Measurements from ENCODE around the gene SRR.

Gene SRR

GRCh38 chr17:2362416-2362815 lies 58.7 kb downstream of the SRR start:
- no peak for TF ChIP-seq TAF1 (IDR thresholded peaks at IDR 0.05; ENCODE audit: borderline replicate concordance, insufficient read depth, low read length)
- no peak for TF ChIP-seq REST (IDR thresholded peaks at IDR 0.05; ENCODE audit: insufficient read depth in 1 of 2, low read depth in 2 of 2, low read length in 2 of 2)
- TF ChIP-seq FOXP2 (optimal IDR thresholded peaks at IDR 0.05; ENCODE audit: borderline replicate concordance, extremely low read depth, extremely low read length, insufficient read depth): no peak

DNA sequence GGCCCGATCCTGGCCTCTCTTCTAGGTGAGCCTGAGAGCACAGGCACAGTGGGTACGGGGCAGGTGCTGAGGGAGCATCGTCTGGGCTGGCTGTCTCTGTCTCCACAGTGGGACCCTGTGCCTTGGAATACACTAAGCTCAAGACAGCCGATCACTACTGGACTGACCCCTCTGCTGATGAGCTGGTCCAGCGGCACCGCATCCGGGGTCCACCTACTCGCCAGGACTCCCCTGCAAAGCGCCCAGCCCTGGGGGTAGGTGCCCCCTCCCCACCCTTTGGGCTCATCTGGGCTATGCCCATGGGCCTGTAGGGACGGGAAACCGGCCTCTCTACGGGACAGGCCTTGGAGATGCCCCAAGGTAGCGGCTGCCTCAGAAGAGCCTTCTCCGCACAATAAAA lies 59.1 kb downstream of the SRR start:
- TF ChIP-seq SIN3A (IDR thresholded peaks at IDR 0.05; ENCODE audit: borderline replicate concordance, insufficient read depth, low read length): no peak
- no peak for TF ChIP-seq FOXP2 (optimal IDR thresholded peaks at IDR 0.05; ENCODE audit: borderline replicate concordance, extremely low read depth, extremely low read length, insufficient read depth)
- no peak for TF ChIP-seq REST (IDR thresholded peaks at IDR 0.05; ENCODE audit: insufficient read depth in 1 of 2, low read depth in 2 of 2, low read length in 2 of 2)
- no peak for TF ChIP-seq TAF1 (IDR thresholded peaks at IDR 0.05; ENCODE audit: borderline replicate concordance, insufficient read depth, low read length)
- TF ChIP-seq POLR2AphosphoS5 (IDR thresholded peaks at IDR 0.05; ENCODE audit: low read depth, low read length): no peak

DNA sequence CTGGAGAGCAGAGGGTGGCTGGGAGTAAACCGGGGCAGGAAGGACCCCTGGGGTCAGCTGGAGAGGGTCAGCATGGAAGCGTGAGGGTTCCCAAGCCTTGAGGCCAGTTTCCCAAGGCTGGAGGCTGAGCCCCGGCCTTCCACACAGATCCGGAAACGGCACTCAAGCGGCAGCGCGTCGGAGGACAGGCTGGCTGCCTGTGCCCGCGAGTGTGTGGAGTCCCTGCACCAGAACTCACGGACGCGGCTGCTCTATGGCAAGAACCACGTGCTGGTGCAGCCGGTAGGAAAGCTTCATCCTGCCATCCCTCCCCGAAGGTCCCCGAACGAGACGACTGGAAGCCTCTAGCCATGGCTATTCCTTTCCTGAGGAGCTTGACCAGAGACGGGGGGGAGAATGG lies 59.6 kb downstream of the SRR start:
- no peak for TF ChIP-seq SIN3A (IDR thresholded peaks at IDR 0.05; ENCODE audit: borderline replicate concordance, insufficient read depth, low read length)
- TF ChIP-seq FOXP2 (optimal IDR thresholded peaks at IDR 0.05; ENCODE audit: borderline replicate concordance, extremely low read depth, extremely low read length, insufficient read depth): no peak
- no peak for TF ChIP-seq POLR2AphosphoS5 (IDR thresholded peaks at IDR 0.05; ENCODE audit: low read depth, low read length)
- TF ChIP-seq TAF1 (IDR thresholded peaks at IDR 0.05; ENCODE audit: borderline replicate concordance, insufficient read depth, low read length): no peak
- TF ChIP-seq REST (IDR thresholded peaks at IDR 0.05; ENCODE audit: insufficient read depth in 1 of 2, low read depth in 2 of 2, low read length in 2 of 2): no peak

GRCh38 chr17:2363851-2364762 lies 60.4 kb downstream of the SRR start:
- TF ChIP-seq TAF1 (IDR thresholded peaks at IDR 0.05; ENCODE audit: borderline replicate concordance, insufficient read depth, low read length): no peak
- TF ChIP-seq SIN3A (IDR thresholded peaks at IDR 0.05; ENCODE audit: borderline replicate concordance, insufficient read depth, low read length): no peak
- TF ChIP-seq REST (IDR thresholded peaks at IDR 0.05; ENCODE audit: insufficient read depth in 1 of 2, low read depth in 2 of 2, low read length in 2 of 2): no peak
- no peak for TF ChIP-seq POLR2AphosphoS5 (IDR thresholded peaks at IDR 0.05; ENCODE audit: low read depth, low read length)
- no peak for TF ChIP-seq FOXP2 (optimal IDR thresholded peaks at IDR 0.05; ENCODE audit: borderline replicate concordance, extremely low read depth, extremely low read length, insufficient read depth)

All from PFSK-1 (cell line).